KOPT-K1 (cell line): ENCODE measurements around the gene ZBTB8A.
A peak's percentile ranks its signal among the peaks of the same experiment; 100 is the strongest.
"Not testable (repeated sequence)": the region's sequence is repeated elsewhere in the genome, so short reads cannot be mapped to it uniquely, and the experiment has no call there.

Source experiments
- H3K27ac ChIP-seq: fragments of 200-600 bp; sonication (generic); 2 replicates; pipeline ENCODE4 v1.5.1; 2016; ENCODE audit warnings: antibody characterized with exemption, mild to moderate bottlenecking, low read depth, low read length; ENCODE audit not compliant: poor library complexity, severe bottlenecking
- H3K36me3 ChIP-seq: fragments of 200-600 bp; sonication (generic); 2 replicates; pipeline ENCODE4 v1.5.1; 2017; ENCODE audit warnings: antibody characterized with exemption, mild to moderate bottlenecking, low read length, moderate library complexity; ENCODE audit not compliant: insufficient read depth
- H3K9me3 ChIP-seq: fragments of 200-600 bp; sonication (generic); 2 replicates; pipeline ENCODE4 v1.5.1; 2017; ENCODE audit warnings: antibody characterized with exemption, low read length, mild to moderate bottlenecking; ENCODE audit not compliant: insufficient read depth, poor library complexity, severe bottlenecking

The ZBTB8A gene

DNA sequence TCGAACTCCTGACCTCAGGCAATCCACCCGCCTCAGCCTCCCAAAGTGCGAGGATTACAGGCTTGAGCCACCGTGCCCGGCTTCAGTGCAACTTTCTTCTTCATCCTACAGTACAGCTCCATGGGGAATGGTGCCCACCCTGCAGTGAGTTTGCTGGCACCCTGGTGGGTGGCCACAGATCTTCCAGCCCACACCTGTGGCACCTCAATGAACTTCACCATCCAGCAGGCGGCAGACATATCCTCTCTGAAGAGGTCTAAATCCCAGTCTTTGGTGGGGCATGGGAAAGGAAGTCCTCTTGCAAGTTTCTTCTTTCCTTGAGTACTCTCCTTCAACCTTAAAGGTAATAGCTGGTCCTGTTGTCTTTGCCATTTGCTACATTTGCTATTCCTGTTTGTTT lies 18.1 kb upstream of the ZBTB8A start:
- Histone ChIP-seq H3K9me3 (no peaks in the 10 kb centered on the region), H3K27ac (peak overlapping the region; percentile 41), H3K36me3 (no peaks in the 10 kb centered on the region)

DNA sequence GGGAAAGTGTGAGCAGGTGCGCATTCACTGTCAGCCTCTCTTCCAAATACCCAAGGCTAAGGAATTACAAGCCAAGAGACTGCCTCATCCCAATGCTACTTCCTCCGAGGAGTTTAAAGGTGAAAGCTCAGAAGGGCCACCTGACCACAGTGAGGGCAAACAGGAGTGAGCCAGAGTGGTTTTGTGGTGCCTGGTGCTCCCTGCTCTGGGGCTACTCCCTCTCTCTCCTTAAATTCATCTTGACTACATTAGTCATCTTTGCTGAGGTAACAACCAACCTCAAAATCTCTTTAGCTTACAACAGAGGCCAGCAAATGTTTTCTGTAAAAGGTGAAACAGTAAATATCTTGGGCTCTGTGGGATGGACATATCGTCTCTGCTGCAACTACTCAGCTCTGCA lies 14.2 kb upstream of the ZBTB8A start:
- no peaks in the 10 kb centered on the region for H3K36me3 ChIP-seq
- H3K27ac ChIP-seq = no peak overlapping the region
- H3K9me3 ChIP-seq = no peaks in the 10 kb centered on the region

DNA sequence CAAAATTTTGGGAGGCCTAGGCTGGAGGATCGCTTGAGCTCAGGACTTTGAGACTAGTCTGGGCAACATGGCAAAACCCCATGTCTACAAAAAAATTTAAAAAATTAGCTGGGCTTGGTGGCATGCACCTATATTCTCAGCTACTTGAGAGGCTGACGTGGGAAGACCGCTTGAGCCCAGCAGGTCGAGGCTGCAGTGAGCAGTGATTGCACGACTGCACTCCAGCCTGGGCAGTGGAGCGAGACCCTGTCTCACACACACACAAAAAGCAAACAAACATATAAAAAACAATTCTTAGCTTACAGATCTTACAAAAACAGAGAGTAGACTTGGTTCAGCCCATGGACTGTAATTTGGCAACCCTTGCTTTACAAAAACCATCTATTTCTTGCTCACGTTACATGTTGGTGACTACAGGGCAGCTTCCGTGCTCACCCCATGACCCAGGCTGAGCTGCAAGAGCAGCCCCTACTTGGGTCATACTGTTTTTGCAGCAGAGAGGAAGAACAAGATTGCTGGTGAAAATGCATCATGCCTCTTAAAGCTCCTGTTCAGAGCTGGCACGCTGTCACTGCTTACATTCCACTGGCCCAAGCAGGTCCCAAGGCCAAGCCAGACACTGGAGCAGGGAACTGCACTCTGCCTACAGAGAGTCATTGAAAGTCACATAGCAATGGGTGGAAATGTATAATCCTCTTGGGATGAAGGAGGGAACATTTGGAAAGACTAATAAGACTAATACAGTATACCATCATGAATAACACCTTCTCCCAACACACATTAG lies 13.4 kb upstream of the ZBTB8A start:
- no peaks in the 10 kb centered on the region for H3K36me3 ChIP-seq
- H3K27ac ChIP-seq = no peak overlapping the region
- H3K9me3 ChIP-seq = no peaks in the 10 kb centered on the region

DNA sequence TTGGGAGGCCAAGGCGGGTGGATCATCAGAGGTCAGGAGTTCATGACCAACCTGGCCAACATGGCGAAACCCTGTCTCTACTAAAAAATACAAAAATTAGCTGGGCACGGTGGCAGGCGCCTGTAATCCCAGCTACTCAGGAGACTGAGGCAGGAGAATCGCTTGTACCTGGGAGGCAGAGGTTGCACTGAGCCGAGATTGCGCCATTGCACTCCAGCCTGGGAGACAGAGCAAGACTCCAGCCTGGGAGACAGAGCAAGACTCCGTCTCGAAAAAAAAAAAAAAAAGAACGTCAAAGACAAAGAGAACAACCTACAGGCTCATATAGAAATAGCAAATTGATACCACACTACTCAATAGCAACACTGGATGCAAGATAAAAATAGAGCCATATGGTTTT lies 10.7 kb upstream of the ZBTB8A start:
- H3K27ac ChIP-seq, H3K9me3 ChIP-seq, H3K36me3 ChIP-seq: not testable (repeated sequence)

DNA sequence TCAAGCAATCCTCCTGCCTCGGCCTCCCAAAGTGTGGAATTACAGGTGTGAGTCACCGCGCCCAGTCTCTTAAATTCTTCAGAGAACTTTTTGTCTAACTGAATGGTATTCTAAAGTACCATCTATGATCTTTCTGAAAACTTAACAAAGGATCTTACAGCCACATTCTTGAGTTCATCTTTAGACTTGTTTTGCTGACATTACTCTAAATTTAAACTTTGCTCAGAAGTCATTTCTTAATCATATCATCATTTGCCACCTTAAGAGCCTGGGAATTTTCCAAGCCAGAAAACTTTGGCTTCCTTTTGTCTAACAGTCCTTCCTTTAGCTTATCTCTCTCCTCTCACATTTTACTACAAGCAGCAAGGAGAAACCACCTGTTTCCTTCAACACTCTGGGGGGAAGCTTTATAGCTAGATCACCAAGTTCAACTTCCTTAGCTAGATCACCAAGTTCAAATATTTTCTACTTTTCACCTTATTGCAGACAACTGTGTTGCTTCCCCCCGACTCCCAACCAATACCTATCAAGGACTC lies 5.4 kb upstream of the ZBTB8A start:
- H3K9me3 ChIP-seq = no peaks in the 10 kb centered on the region
- H3K36me3 ChIP-seq = no peaks in the 10 kb centered on the region
- peak overlapping the region; percentile 37 for H3K27ac ChIP-seq

DNA sequence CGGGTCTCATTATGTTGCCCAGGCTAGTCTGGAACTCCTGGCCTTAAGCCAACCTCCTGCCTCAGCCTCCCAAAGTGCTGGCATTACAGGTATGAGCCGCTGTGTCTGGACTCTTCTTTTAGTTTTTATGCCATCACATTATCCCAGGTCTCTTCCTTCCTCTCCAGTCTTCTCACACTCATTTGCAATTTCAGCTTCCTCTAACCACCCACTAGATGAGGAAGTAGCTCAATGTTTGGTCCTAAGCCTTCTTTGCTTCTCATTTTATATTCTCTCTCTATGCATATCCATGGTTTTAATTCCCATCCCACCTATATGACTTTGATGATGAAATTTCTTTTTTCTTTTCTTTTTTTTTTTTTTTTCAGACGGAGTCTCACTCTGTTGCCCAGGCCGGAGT lies 3.1 kb upstream of the ZBTB8A start:
- no peak overlapping the region for H3K27ac ChIP-seq
- no peaks in the 10 kb centered on the region for H3K9me3 ChIP-seq
- no peaks in the 10 kb centered on the region for H3K36me3 ChIP-seq

DNA sequence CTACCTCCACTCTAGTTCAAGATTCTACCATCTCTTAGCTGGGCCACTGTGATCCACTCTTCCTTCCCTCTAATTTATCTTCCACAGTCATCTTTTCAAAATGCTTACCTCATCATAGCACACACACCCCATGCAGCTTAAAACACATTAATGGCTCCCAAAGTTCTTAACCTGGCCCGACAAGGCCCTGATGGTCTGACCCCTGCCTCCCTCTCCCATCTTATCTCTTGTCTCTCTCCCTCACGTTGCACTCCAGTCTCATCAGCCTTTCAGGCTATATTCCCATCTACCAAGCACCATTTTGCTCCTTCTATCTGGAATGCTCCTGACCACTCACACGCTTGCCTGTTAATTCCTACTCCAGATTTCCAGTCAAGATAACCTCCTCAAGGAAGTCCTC lies 2.5 kb upstream of the ZBTB8A start:
- H3K36me3 ChIP-seq = no peaks in the 10 kb centered on the region
- H3K9me3 ChIP-seq = no peaks in the 10 kb centered on the region
- no peak overlapping the region for H3K27ac ChIP-seq

DNA sequence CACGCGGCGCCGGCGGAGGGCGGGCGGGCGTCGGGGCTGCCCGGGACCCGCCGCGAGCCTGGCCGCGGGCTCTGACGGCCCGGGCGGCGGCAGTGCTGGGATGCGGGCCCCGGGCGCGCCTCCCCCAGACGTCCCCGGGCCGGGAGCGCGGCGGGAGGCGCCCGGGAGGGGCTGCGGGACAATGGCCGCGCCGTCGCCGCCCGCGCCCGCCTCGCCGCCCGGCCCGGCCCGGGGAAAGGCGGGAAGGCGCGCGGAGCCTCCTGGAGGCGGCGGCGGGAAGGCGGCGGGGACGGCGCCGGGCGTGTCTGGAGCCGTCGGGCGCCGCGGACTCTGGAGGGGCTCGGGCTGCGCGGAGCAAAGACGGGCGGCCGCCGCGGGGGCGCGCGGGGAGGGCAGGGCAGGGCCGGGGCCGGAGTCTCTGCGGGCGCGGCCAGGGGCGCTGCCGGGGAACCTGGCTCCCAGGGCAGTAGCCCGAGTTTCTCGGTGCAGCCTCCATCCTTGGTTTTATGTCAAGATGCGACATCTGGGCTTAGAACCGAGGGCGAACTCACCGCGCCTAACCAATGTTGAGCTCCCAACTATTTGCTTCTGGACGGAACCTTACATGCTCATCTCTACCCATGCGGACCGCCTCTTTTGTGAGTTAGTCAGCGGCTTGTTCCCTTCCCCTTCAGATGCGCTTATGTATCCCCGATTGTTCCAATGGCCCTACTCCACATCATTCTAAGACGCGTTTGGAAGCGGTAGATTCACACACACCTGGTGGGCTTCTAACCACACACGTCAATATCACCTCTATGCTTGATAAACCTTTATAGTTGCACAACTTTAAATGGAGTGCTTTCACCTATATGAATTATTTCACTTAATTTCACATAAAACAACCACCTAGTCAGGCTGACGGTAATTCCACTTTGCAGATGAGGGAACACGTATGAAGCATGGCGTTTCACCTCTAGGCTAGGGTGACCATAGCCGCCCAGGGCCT lies 651 bp downstream of the ZBTB8A start:
- Histone ChIP-seq H3K9me3 (no peaks in the 10 kb centered on the region), H3K27ac (peak overlapping the region; percentile 43), H3K36me3 (no peaks in the 10 kb centered on the region)

DNA sequence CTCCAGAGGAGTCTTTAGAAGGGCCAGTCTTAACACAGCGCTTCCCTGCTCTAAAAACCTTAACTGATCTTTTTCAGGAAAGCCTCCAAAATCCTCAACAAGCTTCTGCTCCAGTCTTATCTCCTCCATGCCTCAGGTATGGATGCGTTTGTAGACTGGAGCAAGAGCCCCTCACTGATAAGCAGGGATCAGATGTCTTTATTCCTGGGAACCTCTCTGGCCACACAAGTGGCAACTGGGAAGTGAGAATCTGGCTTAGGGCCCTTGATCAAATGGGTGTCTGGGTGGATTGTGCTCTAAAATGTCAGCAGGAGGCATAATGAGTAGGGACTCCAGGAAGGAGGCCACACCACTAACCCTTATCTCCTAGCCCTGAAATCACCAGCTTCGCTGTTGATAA lies 1.4 kb downstream of the ZBTB8A start:
- no peaks in the 10 kb centered on the region for H3K9me3 ChIP-seq
- no peaks in the 10 kb centered on the region for H3K36me3 ChIP-seq
- no peak overlapping the region for H3K27ac ChIP-seq

DNA sequence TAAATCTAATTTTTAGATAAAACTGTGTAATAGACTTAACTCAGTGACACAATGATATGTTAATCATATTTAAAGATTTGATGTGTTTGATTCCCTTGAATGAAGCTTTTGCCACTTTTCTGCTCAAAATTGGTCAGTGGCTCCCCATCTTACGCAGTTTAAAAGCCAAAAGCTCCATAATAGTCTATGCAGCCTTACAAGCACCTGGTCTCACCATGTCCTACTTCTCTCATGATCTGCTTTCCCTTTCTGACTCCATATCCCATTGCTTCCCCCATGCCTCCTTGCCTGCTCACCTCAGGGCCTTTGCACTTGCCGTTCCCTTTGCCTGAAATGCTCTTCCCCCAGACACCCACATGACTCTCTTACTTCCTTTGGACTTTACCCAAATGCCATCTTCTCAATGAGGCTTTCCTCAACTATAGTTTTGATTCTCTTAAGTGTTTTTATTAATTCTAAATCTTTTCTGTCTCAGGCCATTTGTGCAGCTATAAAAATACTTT lies 1.9 kb downstream of the ZBTB8A start:
- H3K36me3 ChIP-seq = no peaks in the 10 kb centered on the region
- H3K27ac ChIP-seq = no peak overlapping the region
- no peaks in the 10 kb centered on the region for H3K9me3 ChIP-seq

DNA sequence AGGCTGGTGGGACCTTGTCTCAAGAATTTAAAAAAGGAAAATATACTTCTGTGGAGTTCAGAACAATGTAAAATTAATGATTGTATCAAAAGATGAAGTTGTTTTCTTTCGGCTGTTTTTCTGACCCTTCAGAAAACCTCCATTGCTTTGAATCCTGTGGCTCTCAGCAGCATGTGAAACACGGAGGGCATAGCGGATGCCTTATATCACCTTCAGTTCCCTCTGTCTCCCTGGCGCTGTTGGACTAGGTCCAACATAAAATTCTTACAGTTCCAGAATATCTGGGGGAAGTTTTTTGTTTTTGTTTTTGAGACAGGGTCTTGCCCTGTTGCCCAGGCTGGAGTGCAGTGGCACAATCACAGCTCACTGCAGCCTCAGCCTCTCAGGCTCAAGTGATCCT lies 7.4 kb downstream of the ZBTB8A start:
- Histone ChIP-seq H3K36me3 (no peaks in the 10 kb centered on the region), H3K9me3 (no peaks in the 10 kb centered on the region), H3K27ac (no peak overlapping the region)

DNA sequence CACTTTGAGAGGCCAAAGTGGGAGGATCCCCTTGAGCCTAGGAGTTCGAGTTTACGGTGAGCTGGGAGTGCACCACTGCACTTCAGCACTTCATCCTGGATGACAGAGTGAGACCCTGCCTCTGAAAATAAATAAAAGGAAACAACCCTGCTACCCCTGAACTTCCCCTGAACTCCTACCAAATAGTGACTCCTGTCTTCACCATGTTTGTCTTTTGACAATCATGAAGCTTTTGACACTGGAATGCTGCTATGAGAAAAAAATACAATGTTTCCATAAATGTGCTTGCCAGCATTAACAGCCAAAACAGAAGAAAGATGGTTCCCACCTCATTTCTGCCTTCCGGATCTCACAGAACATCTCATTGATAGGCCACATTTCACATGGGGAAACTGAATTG lies 10.4 kb downstream of the ZBTB8A start:
- Histone ChIP-seq H3K36me3 (peaks cover 2% of the 10 kb centered on the region; the same call in 1 of the 2 replicates), H3K9me3 (no peaks in the 10 kb centered on the region), H3K27ac (no peak overlapping the region)

DNA sequence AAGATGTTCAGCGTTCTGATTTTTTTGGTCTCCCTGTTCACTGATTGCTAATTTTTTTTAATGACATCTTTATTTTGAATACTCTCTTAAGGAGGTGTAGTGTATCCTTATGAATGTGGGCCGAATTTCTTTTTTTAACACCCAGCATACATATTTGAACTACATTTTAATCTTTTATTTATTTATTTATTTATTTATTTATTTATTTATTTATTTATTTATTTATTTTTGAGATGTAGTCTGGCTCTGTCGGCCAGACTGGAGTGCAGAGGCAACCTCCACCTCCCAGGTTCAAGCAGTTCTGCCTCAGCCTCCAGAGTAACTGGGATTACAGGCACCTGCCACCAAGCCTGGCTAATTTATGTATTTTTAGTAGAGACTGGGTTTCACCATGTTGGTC lies 15.1 kb downstream of the ZBTB8A start:
- peaks cover 6% of the 10 kb centered on the region; the same call in 1 of the 2 replicates for H3K36me3 ChIP-seq
- no peaks in the 10 kb centered on the region for H3K9me3 ChIP-seq
- no peak overlapping the region for H3K27ac ChIP-seq

DNA sequence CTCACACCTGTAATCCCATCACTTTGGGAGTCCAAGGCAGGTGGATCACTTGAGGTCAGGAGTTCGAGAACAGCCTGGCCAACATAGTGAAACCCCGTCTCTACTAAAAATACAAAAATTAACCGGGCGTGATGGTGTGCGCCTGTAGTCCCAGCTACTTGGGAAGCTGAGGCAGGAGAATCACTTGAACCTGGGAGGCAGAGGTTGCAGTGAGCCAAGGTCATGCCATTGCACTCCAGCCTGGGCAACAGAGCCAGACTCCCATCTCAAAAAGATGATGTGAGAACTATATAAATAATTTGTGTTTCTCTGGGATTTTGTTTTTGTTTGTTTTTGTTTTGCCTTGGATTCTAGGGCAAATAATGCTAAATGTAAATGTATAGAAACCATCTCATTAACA lies 17.8 kb downstream of the ZBTB8A start:
- not testable (repeated sequence) for H3K27ac ChIP-seq, H3K9me3 ChIP-seq
- H3K36me3 ChIP-seq = peaks cover 17% of the 10 kb centered on the region; the same call in 1 of the 2 replicates

DNA sequence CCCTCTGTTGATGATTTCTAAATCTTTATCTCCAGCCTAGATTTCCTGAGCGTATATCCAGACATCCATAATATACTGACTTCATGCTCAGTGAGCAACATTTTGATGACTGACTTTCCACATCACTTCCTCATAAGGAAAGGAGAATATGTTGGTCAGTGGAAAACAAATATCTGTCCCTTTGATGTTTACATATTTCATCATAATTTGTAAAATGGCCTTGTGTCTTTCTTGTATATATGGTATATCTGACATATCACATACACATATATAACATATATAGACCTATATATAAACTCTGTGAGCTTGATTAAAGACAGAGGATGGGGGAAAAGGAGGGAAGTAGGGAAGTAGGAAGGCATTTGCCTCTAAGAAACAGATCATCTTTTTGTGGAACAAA lies 18.6 kb downstream of the ZBTB8A start:
- Histone ChIP-seq H3K36me3 (peaks cover 17% of the 10 kb centered on the region; the same call in 1 of the 2 replicates), H3K27ac (no peak overlapping the region), H3K9me3 (no peaks in the 10 kb centered on the region)
